ENCODE results near the gene ZNF668.

ZNF668 gene

DNA sequence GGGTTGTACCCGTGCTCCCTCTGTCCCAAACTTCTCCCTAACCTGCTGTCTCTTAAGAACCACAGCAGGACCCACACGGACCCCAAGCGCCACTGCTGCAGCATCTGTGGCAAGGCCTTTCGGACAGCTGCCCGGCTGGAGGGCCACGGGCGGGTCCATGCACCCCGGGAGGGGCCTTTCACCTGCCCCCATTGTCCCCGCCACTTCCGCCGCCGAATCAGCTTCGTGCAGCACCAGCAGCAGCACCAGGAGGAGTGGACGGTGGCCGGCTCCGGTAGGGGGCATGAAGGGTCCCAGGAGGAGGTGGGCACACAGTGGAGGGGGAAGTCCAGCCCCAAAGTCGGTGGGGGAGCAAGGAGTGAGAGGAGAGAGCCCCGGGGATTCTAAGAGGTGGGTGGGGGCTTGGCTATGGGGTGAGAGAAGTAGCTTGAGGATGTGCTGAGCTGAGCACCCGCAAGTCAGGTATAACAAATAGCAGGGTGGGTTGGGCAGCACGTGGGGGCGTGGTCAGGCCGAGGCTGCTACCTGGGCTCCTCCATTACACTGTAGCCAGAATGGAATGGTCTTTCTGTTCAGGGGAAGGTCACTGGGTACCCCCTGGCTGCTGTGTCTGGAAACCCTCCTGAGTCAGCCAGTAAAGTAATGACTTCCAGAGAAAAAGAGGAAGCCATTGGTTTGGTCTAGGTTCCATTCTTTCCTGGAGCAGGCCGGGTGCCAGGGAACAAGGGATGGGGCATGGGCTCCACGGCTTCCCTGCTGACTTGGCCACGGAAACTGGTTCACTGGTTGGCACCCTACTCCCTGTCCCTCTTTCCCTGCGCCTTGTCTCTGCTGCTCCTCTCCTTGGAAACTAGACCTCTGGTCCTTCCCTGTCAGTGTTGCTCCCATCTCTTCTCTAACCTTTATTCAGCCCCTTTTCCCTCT lies 7.7 kb upstream of the ZNF668 start:
- TF ChIP-seq CTCF (IDR thresholded peaks at IDR 0.05; ENCODE audit: low read depth, low read length), result no peak
- H3K4me3 ChIP-seq (replicated peaks in 1 of 2; ENCODE audit: low read depth in 2 of 2, low read length in 2 of 2), result no peak overlapping the region
- no peak for DNase-seq (ENCODE audit: low read depth in 2 of 2)

- H3K4me3 ChIP-seq (replicated peaks in 1 of 2; ENCODE audit: low read depth in 2 of 2, low read length in 2 of 2), result no peak overlapping the region
- no peak for DNase-seq (ENCODE audit: low read depth in 2 of 2)
- TF ChIP-seq CTCF (IDR thresholded peaks at IDR 0.05; ENCODE audit: low read depth, low read length), result no peak
Observed at GRCh38 chr16:31080756-31081419, 6.8 kb upstream of the ZNF668 start.

DNA sequence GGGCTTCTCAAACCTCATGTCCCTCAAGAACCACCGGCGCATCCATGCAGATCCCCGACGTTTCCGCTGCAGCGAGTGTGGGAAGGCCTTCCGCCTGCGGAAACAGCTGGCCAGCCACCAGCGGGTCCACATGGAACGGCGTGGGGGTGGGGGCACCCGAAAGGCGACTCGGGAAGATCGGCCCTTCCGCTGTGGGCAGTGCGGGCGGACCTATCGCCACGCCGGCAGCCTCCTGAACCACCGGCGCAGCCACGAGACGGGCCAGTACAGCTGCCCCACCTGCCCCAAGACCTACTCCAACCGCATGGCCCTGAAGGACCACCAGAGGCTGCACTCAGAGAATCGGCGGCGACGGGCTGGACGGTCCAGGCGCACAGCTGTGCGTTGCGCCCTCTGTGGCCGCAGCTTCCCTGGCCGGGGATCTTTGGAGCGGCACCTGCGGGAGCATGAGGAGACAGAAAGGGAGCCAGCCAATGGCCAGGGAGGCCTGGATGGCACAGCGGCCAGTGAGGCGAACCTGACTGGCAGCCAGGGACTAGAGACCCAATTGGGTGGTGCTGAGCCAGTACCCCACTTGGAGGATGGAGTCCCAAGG lies 6.1 kb upstream of the ZNF668 start:
- no peak for DNase-seq (ENCODE audit: low read depth in 2 of 2)
- H3K4me3 ChIP-seq (replicated peaks in 1 of 2; ENCODE audit: low read depth in 2 of 2, low read length in 2 of 2), result no peak overlapping the region
- no peak for TF ChIP-seq CTCF (IDR thresholded peaks at IDR 0.05; ENCODE audit: low read depth, low read length)

DNA sequence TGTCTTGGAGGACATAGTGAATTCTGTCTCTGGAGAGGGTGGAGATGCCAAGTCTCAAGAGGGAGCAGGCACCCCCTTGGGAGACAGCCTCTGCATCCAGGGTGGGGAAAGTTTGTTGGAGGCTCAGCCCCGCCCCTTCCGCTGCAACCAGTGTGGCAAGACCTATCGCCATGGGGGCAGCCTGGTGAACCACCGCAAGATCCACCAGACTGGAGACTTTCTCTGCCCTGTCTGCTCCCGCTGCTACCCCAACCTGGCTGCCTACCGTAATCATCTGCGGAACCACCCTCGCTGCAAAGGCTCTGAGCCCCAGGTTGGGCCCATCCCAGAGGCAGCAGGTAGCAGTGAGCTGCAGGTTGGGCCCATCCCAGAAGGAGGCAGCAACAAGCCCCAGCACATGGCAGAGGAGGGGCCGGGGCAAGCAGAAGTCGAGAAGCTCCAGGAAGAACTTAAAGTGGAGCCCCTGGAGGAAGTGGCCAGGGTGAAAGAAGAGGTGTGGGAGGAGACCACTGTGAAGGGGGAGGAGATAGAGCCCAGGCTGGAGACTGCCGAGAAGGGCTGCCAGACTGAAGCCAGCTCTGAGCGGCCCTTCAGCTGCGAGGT lies 5.4 kb upstream of the ZNF668 start:
- no peak for DNase-seq (ENCODE audit: low read depth in 2 of 2)
- no peak overlapping the region for H3K4me3 ChIP-seq (replicated peaks in 1 of 2; ENCODE audit: low read depth in 2 of 2, low read length in 2 of 2)
- no peak for TF ChIP-seq CTCF (IDR thresholded peaks at IDR 0.05; ENCODE audit: low read depth, low read length)

DNA sequence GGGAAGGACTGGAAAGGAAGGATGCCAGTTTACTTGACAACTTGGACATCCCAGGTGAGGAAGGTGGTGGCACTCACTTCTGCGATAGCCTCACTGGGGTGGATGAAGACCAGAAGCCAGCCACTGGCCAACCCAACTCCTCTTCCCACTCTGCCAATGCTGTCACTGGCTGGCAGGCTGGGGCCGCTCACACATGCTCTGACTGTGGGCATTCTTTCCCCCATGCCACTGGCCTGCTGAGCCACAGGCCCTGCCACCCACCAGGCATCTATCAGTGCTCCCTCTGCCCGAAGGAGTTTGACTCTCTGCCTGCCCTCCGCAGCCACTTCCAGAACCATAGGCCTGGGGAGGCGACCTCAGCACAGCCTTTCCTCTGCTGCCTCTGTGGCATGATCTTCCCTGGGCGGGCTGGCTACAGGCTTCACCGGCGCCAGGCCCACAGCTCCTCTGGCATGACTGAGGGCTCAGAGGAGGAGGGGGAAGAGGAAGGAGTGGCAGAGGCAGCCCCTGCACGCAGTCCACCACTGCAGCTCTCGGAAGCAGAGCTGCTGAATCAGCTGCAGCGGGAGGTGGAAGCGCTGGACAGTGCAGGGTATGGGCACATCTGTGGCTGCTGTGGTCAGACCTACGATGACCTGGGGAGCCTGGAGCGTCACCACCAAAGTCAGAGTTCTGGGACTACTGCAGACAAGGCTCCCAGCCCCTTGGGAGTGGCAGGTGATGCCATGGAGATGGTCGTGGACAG lies 4.7 kb upstream of the ZNF668 start:
- TF ChIP-seq CTCF (IDR thresholded peaks at IDR 0.05; ENCODE audit: low read depth, low read length), result no peak
- no peak overlapping the region for H3K4me3 ChIP-seq (replicated peaks in 1 of 2; ENCODE audit: low read depth in 2 of 2, low read length in 2 of 2)
- no peak for DNase-seq (ENCODE audit: low read depth in 2 of 2)

Measured in cardiac fibroblast (primary cell).